K562 treated with DMSO at 1 percent for 12 hours (cell line): Measurements from ENCODE around the gene DNAJA2. TPM values are rescaled to one million over a fixed set of nuclear protein-coding genes. Genes with fewer than 3 reads are reported as not detected.

Experiments
- total RNA-seq: library from RNA; unstranded; fragments of 300-600 nt; gene quantifications from 2 replicates; pipeline ENCODE4 v1.2.3, GENCODE V29; 2022; ENCODE audit not compliant: insufficient read depth

DNAJA2 gene
- total RNA-seq = 23.6 and 40.5 TPM in 2 replicates

GRCh38 chr16:46973207-46973995, at the start of gene DNAJA2:
DNAJA2 (minus strand) TSS chr16:46973674; CDS start chr16:46973572, 102 bp downstream.

Other genes with a start within 250 kb of the DNAJA2 start
- gene MYLK3, start 225.3 kb downstream of the DNAJA2 start, total RNA-seq = 1.9 and 7.1 TPM in 2 replicates
- 6.4 and 10.1 TPM in 2 replicates for gene C16orf87, start 142.5 kb downstream of the DNAJA2 start, total RNA-seq
- 10.7 and 17.2 TPM in 2 replicates for gene GPT2, start 89.3 kb downstream of the DNAJA2 start, total RNA-seq
- 12.2 and 27.2 TPM in 2 replicates for gene NETO2, start 170.3 kb upstream of the DNAJA2 start, total RNA-seq